ENCODE data around the gene DPP10.

DNA sequence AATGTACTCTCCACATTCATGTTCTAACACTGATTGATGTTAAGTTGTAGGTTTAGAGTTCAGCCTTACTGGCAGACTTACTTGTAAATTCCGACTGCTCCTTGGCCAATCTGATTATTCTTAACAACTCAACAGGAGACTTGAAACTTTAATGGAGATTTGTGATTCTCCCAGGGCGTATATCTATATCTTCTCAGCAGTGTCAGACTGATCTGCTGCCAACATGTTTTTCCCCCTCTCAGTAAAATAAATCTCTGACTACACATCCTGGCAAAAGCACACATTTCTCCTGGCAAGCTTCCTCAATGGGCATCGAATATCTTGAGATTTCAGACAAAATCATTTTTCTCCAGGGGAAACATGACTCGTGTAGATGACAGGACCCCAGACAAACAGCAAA lies 1041.2 kb downstream of the DPP10 start:
- TF ChIP-seq, protein P1, sequence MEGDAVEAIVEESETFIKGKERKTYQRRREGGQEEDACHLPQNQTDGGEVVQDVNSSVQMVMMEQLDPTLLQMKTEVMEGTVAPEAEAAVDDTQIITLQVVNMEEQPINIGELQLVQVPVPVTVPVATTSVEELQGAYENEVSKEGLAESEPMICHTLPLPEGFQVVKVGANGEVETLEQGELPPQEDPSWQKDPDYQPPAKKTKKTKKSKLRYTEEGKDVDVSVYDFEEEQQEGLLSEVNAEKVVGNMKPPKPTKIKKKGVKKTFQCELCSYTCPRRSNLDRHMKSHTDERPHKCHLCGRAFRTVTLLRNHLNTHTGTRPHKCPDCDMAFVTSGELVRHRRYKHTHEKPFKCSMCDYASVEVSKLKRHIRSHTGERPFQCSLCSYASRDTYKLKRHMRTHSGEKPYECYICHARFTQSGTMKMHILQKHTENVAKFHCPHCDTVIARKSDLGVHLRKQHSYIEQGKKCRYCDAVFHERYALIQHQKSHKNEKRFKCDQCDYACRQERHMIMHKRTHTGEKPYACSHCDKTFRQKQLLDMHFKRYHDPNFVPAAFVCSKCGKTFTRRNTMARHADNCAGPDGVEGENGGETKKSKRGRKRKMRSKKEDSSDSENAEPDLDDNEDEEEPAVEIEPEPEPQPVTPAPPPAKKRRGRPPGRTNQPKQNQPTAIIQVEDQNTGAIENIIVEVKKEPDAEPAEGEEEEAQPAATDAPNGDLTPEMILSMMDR (IDR thresholded peaks at IDR 0.05; ENCODE audit: low read depth, low read length, missing input control): no peak
- TF ChIP-seq TAF1 (conservative IDR thresholded peaks at IDR 0.05): no peak
- no peak for TF ChIP-seq YY1 (IDR thresholded peaks at IDR 0.05)

All from liver (tissue), 3 donors.